Kidney (tissue), 14 donors: ENCODE results near the gene TULP4. TPM values are rescaled to one million over a fixed set of nuclear protein-coding genes. Genes with fewer than 3 reads are reported as not detected.

Source experiments
- DNase-seq, 5 donors: peaks; one replicate each; pipeline ENCODE4 v3.0.0-alpha.2; 2013 to 2020
- FAIRE-seq: peaks from 2 replicates; lab custom pipeline; 2012; peaks lifted over from hg19 to GRCh38; lab: Jason Lieb, UNC
- H3K27ac ChIP-seq, 2 donors: one replicate each; pipeline ENCODE4 v1.7.0; 2013; ENCODE audit warnings: low read depth in 2 of 2, low read length in 2 of 2, inconsistent platforms in 1 of 2
- H3K27me3 ChIP-seq: one replicate; pipeline ENCODE4 v1.7.1; 2013; ENCODE audit warnings: low read length, inconsistent platforms; ENCODE audit not compliant: control insufficient read depth, insufficient read depth
- H3K36me3 ChIP-seq, 3 donors: one replicate each; pipeline versions ENCODE4 v1.7.0 to v1.7.1; 2013; ENCODE audit warnings: low read length in 3 of 3, control low read depth in 1 of 3, inconsistent platforms in 1 of 3; ENCODE audit not compliant: insufficient read depth in 3 of 3, control insufficient read depth in 2 of 3
- H3K4me1 ChIP-seq, 3 donors: one replicate each; pipeline versions ENCODE4 v1.7.0 to v1.7.1; 2013; ENCODE audit warnings: low read length in 3 of 3, inconsistent platforms in 1 of 3, low read depth in 1 of 3; ENCODE audit not compliant: control insufficient read depth in 2 of 3, insufficient read depth in 2 of 3
- H3K4me3 ChIP-seq, 3 donors: one replicate each; pipeline versions ENCODE4 v1.7.0 to v1.8.1; 2013; ENCODE audit warnings: low read length in 3 of 3, control low read depth in 1 of 3, inconsistent platforms in 1 of 3
- H3K9ac ChIP-seq, 3 donors: one replicate each; pipeline versions ENCODE4 v1.7.0 to v1.7.1; 2013; ENCODE audit warnings: low read length in 3 of 3, control low read depth in 1 of 3, inconsistent platforms in 1 of 3
- H3K9me3 ChIP-seq, 3 donors: one replicate each; pipeline versions ENCODE4 v1.7.0 to v1.7.1; 2013; ENCODE audit warnings: low read length in 3 of 3, control low read depth in 1 of 3, inconsistent platforms in 1 of 3; ENCODE audit not compliant: control insufficient read depth in 2 of 3, insufficient read depth in 1 of 3
- CTCF ChIP-seq: IDR thresholded peaks from 3 replicates; pipeline ENCODE4 v1.5.1; 2012; ENCODE audit warnings: mild to moderate bottlenecking, moderate library complexity, borderline replicate concordance; ENCODE audit not compliant: insufficient read depth; ENCODE audit errors: extremely low read depth
- intact Hi-C: fragments of 100-400 bp; cut with DNase I; formaldehyde crosslinking; loops from one replicate; pipeline ENCODE4 v1.11.1; 2022
- polyA plus RNA-seq: library from polyadenylated mRNA; stranded (reverse); fragments of 350-450 nt; fragmentation: Illumina TruSeq; extraction: RNeasy Lipid Tissue Mini Kit (QIAGEN cat#74804); gene quantifications from one replicate; pipeline ENCODE4 v1.2.3, GENCODE V29; 2014; ENCODE audit warnings: low read depth, low replicate concordance; ENCODE audit not compliant: insufficient read depth
- total RNA-seq: library from RNA; stranded (reverse); fragmentation: NEBNext Ultra II Directional; extraction: Animal tissue kit (Norgen Biotek cat#: 25700); gene quantifications from one replicate; pipeline ENCODE4 v1.2.1, GENCODE V29; 2021
- donor health status: control.
- donor health status: control.
- donor health status: control.
- donor health status: control.
- donor health status: control.
- donor health status: DM: yes; HTN: yes; CAD: no.
- donor health status: Normal renal cell carcinoma (clear cell type).

The TULP4 gene
- total and polyA plus RNA-seq, 2 donors from 2014 or later: 3.3 to 114 TPM

DNA sequence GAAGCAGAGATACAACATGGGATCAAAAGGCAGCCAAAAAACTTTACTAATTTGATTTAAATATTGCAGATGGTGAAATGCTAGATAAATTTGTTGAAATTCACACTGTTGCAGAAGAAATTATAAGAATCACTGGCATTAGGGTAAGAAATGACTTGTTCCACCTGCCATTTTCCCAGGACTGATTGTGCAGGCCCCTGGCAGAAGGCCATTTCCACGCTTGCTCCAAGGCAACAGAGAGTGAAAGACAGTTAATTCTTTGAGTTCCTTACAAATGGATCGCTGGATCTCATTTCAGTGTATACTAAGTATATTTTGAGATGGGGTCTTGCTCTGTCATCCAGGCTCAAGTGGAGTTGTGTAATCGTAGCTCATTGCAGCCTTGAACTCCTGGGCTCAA is 180.6 kb downstream of the TULP4 start:
- H3K27ac ChIP-seq: no peak overlapping the region
- H3K4me1 ChIP-seq: no peaks in the 10 kb centered on the region
- intact Hi-C loops: no loop called here
- H3K36me3 ChIP-seq: peaks cover 2 to 4% (median 3%) of the 10 kb centered on the region in 3 donors
- no peak overlapping the region for H3K9ac ChIP-seq
- FAIRE-seq (no peak), DNase-seq (no peak)
- H3K4me3 ChIP-seq: no peak overlapping the region
- no peaks in the 10 kb centered on the region for H3K9me3 ChIP-seq
- H3K27me3 ChIP-seq: no peaks in the 10 kb centered on the region
- no peak for TF ChIP-seq CTCF

DNA sequence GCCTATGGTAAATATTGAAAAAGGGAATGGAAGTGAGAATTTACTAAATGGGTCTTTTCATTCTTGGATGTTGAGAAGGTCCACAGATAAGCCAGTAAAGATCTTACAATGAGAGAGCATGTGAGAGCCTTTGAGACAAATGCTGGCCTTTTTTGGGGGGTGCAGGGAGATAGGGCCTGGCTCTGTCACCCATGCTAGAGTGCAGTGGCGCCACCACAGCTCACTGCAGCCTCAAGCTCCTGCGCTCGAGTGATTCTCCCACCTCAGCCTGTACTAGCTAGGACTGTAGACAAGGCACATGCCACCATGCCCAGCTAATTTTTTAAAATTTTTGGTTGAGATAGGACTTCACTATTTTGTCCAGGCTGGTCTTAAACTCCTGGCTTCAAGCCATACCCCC is 184.4 kb downstream of the TULP4 start:
- DNase-seq: no peak

GRCh38 chr6:158497620-158498019 is 185.4 kb downstream of the TULP4 start:
- TF ChIP-seq CTCF: no peak
- peaks cover 2 to 20% (median 12%) of the 10 kb centered on the region in 3 donors for H3K36me3 ChIP-seq
- H3K27me3 ChIP-seq: no peaks in the 10 kb centered on the region
- no peak overlapping the region for H3K9ac ChIP-seq
- no peak for DNase-seq
- FAIRE-seq: no peak
- H3K9me3 ChIP-seq: no peaks in the 10 kb centered on the region
- intact Hi-C loops: no loop called here
- H3K27ac ChIP-seq: no peak overlapping the region
- H3K4me1 ChIP-seq: no peaks in the 10 kb centered on the region
- no peak overlapping the region for H3K4me3 ChIP-seq

More for the DNA sequence above, 184.4 kb downstream of the TULP4 start:
- Histone ChIP-seq H3K27me3 (no peaks in the 10 kb centered on the region), H3K4me1 (no peaks in the 10 kb centered on the region), H3K36me3 (peaks cover 2 to 20% (median 11%) of the 10 kb centered on the region in 3 donors), H3K4me3 (no peak overlapping the region), H3K9ac (no peak overlapping the region), H3K9me3 (no peaks in the 10 kb centered on the region), H3K27ac (no peak overlapping the region)
- intact Hi-C loops: no loop called here
- no peak for TF ChIP-seq CTCF
- no peak for FAIRE-seq

DNA sequence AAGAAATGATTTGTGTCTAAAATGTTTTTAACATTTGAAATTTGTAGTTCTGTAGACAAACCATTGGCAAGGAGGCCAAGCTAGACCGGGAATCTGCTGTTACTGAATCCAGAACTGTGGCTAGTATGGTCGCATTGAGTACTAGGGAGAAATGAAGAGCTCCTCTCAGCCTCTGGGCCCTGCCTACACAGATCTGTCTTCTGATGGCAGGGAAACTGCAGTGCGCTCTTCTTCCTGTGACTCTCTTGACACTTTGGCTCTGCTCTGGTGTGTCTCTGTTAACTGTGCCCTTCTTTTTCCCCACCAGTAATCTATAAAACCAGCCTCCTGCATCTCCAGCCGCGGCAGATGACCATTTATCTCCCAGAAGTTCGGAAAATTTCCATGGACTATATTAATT is 186.1 kb downstream of the TULP4 start:
- no peaks in the 10 kb centered on the region for H3K27me3 ChIP-seq
- intact Hi-C loops: no loop called here
- DNase-seq: no peak
- no peak overlapping the region for H3K27ac ChIP-seq
- no peaks in the 10 kb centered on the region for H3K9me3 ChIP-seq
- no peak overlapping the region for H3K9ac ChIP-seq
- FAIRE-seq: no peak
- TF ChIP-seq CTCF: no peak
- H3K36me3 ChIP-seq: peaks cover 2 to 20% (median 12%) of the 10 kb centered on the region in 3 donors
- H3K4me3 ChIP-seq: no peak overlapping the region
- H3K4me1 ChIP-seq: no peaks in the 10 kb centered on the region
